Stimulated activated CD4-positive, alpha-beta T cell treated with anti-CD3 and anti-CD28 coated beads, Interleukin-12 subunit alpha, Interleukin-12 subunit beta, amount 100 ng/mL, for 48 hours (primary cell): ENCODE data around the gene PLXND1.

Source experiments
- DNase-seq, 3 donors: peaks; one replicate each; pipeline ENCODE4 v3.0.0-alpha.2; 2020; ENCODE audit warnings: low read depth in 2 of 3, low spot score in 1 of 3

Gene PLXND1

DNA sequence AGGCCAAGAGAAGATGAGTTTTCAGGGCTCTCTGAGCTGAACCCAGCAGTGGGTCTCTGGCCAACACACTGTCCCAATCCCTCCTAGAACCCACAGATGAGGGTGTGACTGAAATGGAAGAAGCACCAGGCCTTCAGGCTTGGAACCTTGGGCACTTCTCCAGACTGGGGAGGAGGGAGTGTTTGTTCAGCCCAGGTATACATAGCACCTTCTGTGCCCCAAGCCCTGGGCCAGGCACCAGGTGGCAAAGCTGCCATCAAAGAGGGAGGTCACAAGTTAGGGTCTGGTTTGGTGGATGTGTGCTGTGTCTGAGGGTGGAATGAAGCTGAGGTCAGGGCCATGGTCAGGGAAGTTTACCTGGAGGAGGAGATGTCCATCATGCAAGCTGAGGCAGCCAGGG, 93.9 kb downstream of the PLXND1 start:
- no peak for DNase-seq

DNA sequence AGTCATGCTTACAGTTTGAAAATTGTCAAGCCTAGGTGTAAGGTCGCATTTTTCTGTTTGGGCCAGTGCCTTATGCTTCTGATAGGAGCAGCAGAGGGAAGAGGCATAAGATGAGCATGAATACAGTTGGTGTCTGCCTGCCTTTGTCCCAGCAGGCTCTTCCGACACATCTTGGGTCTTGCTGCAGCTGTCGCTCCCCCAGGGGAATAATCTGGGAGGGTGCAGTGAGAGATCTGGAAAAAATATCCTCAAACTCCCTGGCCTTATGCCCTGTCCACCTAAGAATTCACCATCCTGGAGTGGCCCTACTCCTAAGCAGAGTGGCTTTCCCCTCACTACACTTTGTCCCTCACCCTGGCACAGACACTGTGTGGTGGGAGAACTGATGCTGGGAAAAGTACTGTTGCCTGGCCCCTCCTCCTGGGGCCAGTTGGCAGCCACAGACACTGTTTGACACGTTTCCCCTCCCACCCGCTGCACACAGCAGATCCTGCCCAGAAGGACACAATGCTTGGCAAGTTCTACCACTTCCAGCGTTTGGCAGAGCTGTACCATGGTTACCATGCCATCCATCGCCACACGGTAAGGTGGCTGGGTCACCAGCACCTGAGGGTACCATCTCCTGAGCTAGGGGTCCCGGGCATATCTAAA, 99.2 kb downstream of the PLXND1 start:
- DNase-seq: no peak

DNA sequence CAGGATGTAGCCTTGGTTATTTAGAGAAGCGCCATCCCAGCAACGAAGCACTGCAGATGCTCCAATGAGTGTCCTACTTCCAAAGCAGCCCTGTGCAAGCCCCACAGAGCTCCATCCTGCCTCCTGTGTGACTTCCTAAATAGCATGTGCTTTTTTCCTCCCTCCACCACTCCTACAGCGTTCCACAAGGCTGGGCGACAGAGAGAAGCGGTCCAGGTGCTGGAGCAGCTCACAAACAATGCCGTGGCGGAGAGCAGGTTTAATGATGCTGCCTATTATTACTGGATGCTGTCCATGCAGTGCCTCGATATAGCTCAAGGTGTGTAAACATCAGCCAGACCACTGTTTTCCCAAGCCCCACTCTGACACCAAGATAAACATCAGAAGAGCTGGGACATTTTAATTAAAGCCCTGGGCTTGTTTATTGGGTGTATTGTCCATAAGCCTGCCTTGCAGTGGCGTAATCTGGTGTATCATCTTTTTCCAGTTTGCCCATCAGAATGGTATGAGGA, 100.2 kb downstream of the PLXND1 start:
- DNase-seq: no peak

DNA sequence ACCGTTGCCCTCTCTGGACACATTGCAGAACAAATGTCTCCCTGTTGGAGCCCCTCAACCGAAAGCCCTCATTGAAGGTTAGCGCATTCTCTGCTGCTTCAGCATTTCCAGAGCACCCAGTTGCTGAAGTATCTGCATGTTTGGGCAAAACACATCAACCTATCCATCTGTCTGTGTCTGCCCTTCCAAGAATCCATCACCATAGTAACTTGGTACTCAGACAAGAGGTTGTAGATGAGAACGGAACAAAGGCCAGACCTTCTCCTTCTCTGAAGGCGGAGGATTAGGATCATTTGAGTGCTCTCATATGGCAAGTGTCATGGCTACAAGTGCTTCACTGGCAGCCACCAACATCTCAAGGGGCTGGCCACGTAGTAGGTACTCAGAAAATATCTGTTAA, 101.1 kb downstream of the PLXND1 start:
- DNase-seq: no peak
